ENCODE results near the gene SKI. TPM values are rescaled to one million over a fixed set of nuclear protein-coding genes. Genes with fewer than 3 reads are reported as not detected.

Gene SKI
- total RNA-seq, 1 donor from 2014 or later: 26.9 TPM

GRCh38 chr1:2290595-2291510, 62.7 kb downstream of the SKI start:
- Histone ChIP-seq H3K4me3 (ENCODE audit: low read depth, low read length) (no peak overlapping the region), H3K36me3 (ENCODE audit: control insufficient read depth, insufficient read depth, low read length) (no peaks in the 10 kb centered on the region)

GRCh38 chr1:2291577-2291976, 63.5 kb downstream of the SKI start:
- Histone ChIP-seq H3K36me3 (ENCODE audit: control insufficient read depth, insufficient read depth, low read length) (no peaks in the 10 kb centered on the region), H3K27me3 (ENCODE audit: control insufficient read depth, insufficient read depth, low read length) (no peaks in the 10 kb centered on the region), H3K4me3 (ENCODE audit: low read depth, low read length) (no peak overlapping the region)
- no peak for TF ChIP-seq CTCF (IDR thresholded peaks at IDR 0.05; ENCODE audit: insufficient read depth, low read length, poor library complexity, severe bottlenecking)
- DNase-seq (ENCODE audit: low read depth): no peak

More at GRCh38 chr1:2290595-2291510, 62.7 kb downstream of the SKI start:
- no peaks in the 10 kb centered on the region for H3K27me3 ChIP-seq (ENCODE audit: control insufficient read depth, insufficient read depth, low read length)
- DNase-seq (ENCODE audit: low read depth): peak; percentile 57
- TF ChIP-seq CTCF (IDR thresholded peaks at IDR 0.05; ENCODE audit: insufficient read depth, low read length, poor library complexity, severe bottlenecking): no peak

- no peak for TF ChIP-seq CTCF (IDR thresholded peaks at IDR 0.05; ENCODE audit: insufficient read depth, low read length, poor library complexity, severe bottlenecking)
- H3K4me3 ChIP-seq (ENCODE audit: low read depth, low read length): no peak overlapping the region
- DNase-seq (ENCODE audit: low read depth): no peak
These were observed 64.8 kb downstream of the SKI start for GRCh38 chr1:2292725-2293450.

GRCh38 chr1:2294033-2294724, 66.1 kb downstream of the SKI start:
- DNase-seq (ENCODE audit: low read depth): no peak
- Histone ChIP-seq H3K36me3 (ENCODE audit: control insufficient read depth, insufficient read depth, low read length) (no peaks in the 10 kb centered on the region), H3K4me3 (ENCODE audit: low read depth, low read length) (no peak overlapping the region), H3K27me3 (ENCODE audit: control insufficient read depth, insufficient read depth, low read length) (no peaks in the 10 kb centered on the region)
- no peak for TF ChIP-seq CTCF (IDR thresholded peaks at IDR 0.05; ENCODE audit: insufficient read depth, low read length, poor library complexity, severe bottlenecking)

More at GRCh38 chr1:2292725-2293450, 64.8 kb downstream of the SKI start:
- Histone ChIP-seq H3K27me3 (ENCODE audit: control insufficient read depth, insufficient read depth, low read length) (no peaks in the 10 kb centered on the region), H3K36me3 (ENCODE audit: control insufficient read depth, insufficient read depth, low read length) (no peaks in the 10 kb centered on the region)

- DNase-seq (ENCODE audit: low read depth): no peak
- Histone ChIP-seq H3K4me3 (ENCODE audit: low read depth, low read length) (no peak overlapping the region), H3K27me3 (ENCODE audit: control insufficient read depth, insufficient read depth, low read length) (no peaks in the 10 kb centered on the region), H3K36me3 (ENCODE audit: control insufficient read depth, insufficient read depth, low read length) (no peaks in the 10 kb centered on the region)
- no peak for TF ChIP-seq CTCF (IDR thresholded peaks at IDR 0.05; ENCODE audit: insufficient read depth, low read length, poor library complexity, severe bottlenecking)
These were observed 66.6 kb downstream of the SKI start for GRCh38 chr1:2294725-2295078.
